Adrenal gland (tissue), 12 donors: ENCODE measurements around the gene TNFRSF1B. TPM values are rescaled to one million over a fixed set of nuclear protein-coding genes. Genes with fewer than 3 reads are reported as not detected.

Experiments used
- DNase-seq, 7 donors: peaks; one replicate each; pipeline ENCODE4 v3.0.0-alpha.2; 2019 to 2020
- H3K27ac ChIP-seq, 5 donors: fragments of 200-600 bp; sonication (generic) in 4 of 5; 1 replicate in 3 of 5; 2 replicates in 2 of 5; pipeline versions ENCODE4 v1.5.1 to v1.8.0; 2016 to 2020; ENCODE audit warnings: mild to moderate bottlenecking in 1 of 5
- H3K27me3 ChIP-seq: fragments of 200-600 bp; 2 replicates; pipeline ENCODE4 v1.8.0; 2021
- H3K36me3 ChIP-seq, 2 donors: fragments of 200-600 bp; replicated peaks in 1 of 2; 1 replicate in 1 of 2; 2 replicates in 1 of 2; pipeline versions ENCODE4 v1.5.1 to v1.8.0; 2018 to 2022
- H3K4me1 ChIP-seq, 2 donors: fragments of 200-600 bp; replicated peaks in 1 of 2; 1 replicate in 1 of 2; 2 replicates in 1 of 2; pipeline versions ENCODE4 v1.5.1 to v1.8.0; 2018 to 2021
- H3K4me3 ChIP-seq, 4 donors: fragments of 200-600 bp; sonication (generic) in 3 of 4; one replicate each; pipeline ENCODE4 v1.5.1; 2016 to 2018
- H3K9me3 ChIP-seq, 3 donors: fragments of 200-600 bp; sonication (generic) in 1 of 3; replicated peaks in 1 of 3; 1 replicate in 2 of 3; 2 replicates in 1 of 3; pipeline versions ENCODE4 v1.5.1 to v1.8.0; 2016 to 2021
- POLR2A ChIP-seq, 2 donors: fragments of 450-650 bp; IDR thresholded peaks; one replicate each; pipeline ENCODE4 v1.6.1; 2017; ENCODE audit warnings: antibody characterized with exemption in 2 of 2, mild to moderate bottlenecking in 2 of 2, moderate library complexity in 1 of 2
- WGBS, 4 donors: extraction: QIAGEN DNeasy Blood & Tissue Kit in 2 of 4; methylation state at CpG; one replicate each; pipeline versions ENCODE4 v1.1.5 to v1.1.7; 2013 to 2017; 5-methylcytosine and 5-hydroxymethylcytosine counted together
- intact Hi-C, 2 donors: fragments of 100-400 bp; cut with DNase I; formaldehyde crosslinking; loops; one replicate each; pipeline versions ENCODE4 v1.14.1 to v1.15.0; 2022 to 2023
- polyA plus RNA-seq, 3 donors: library from polyadenylated mRNA; stranded (reverse); fragments of 200-250 nt in 2 of 3; fragments of 350-450 nt in 1 of 3; fragmentation: Illumina TruSeq in 1 of 3; extraction: RNeasy Lipid Tissue Mini Kit (QIAGEN cat#74804) in 1 of 3; gene quantifications; one replicate each; pipeline ENCODE4 v1.2.3, GENCODE V29; 2013 to 2014
- total RNA-seq, 9 donors: library from RNA; depleted of rRNA in 4 of 9; stranded (reverse); fragments of >200 nt in 4 of 9; fragments of 120-200 nt in 1 of 9; fragmentation: NEBNext Ultra II Directional in 1 of 9; extraction: Animal tissue kit (Norgen Biotek cat#: 25700) in 1 of 9; gene quantifications; one replicate each; pipeline versions ENCODE4 v1.1.0 to v1.2.4, GENCODE V29; 2013 to 2023
- TF ChIP-seq, protein P1 (sequence below), 6 experiments: fragments of 450-650 bp in 4 of 6; fragments of 200-600 bp in 2 of 6; sonication (generic) in 1 of 6; IDR thresholded peaks; 1 replicate in 5 of 6; 2 replicates in 1 of 6; pipeline versions ENCODE4 v1.5.1 to v1.8.0; 2016 to 2021; ENCODE audit warnings: antibody characterized with exemption in 6 of 6, mild to moderate bottlenecking in 2 of 6, moderate library complexity in 1 of 6
- donor health status: healthy with polysubstance abuse.
- donor health status: Bipolar disorder and iron deficiency.
- donor health status: DM: yes; HTN: yes; CAD: no.
- donor health status: DM: no; HTN: no; CAD: no.
- donor health status: DM: no; HTN: no; CAD: no.
- donor health status: DM: yes; HTN: yes; CAD: no.

Gene TNFRSF1B
- total and polyA plus RNA-seq, 12 donors = 4.0 to 58.3 (median 32.5) TPM

DNA sequence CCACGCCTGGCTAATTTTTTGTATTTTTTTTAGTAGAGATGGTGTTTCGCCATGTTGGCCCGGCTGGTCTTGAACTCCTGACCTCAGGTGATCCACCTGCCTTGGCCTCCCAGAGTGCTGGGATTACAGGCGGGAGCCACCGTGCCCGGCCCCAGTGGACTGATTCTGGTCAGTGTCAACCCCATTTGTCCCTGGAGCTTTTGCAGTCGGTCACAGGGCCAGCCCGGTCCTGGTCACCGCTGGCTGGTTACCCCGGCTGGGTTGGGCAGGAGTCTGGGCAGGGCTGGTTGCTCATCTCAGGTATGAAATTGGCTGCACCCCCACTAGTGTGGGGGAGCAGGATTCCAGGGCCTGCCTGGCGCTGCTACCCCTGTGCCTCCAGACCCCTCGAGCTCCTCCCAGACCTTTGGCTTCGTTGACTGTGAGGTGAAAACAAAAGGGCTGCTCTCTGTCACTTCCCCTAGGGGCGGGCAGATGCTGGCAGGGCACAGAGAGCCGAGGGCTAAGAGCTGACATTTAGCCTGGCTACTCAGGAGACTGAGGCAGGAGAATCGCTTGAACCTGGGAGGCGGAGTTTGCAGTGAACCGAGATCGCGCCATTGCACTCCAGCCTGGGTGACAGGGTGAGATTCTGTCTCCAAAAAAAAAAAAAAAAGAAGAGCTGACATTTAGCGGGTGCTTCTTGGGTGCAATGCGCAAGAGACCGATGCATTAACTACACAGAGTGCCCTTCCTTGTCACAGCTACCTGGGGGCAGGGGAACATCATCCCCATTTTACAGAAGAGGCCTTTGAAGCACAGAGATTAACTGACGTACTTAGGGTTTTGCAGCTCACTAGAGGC, 10.6 kb downstream of the TNFRSF1B start:
- no peak overlapping the region for H3K4me3 ChIP-seq
- peaks cover 3 to 74% of the 10 kb centered on the region in 2 donors for H3K4me1 ChIP-seq
- no peaks in the 10 kb centered on the region for H3K9me3 ChIP-seq
- intact Hi-C loops = no loop called here
- no peak for TF ChIP-seq POLR2A (IDR thresholded peaks at IDR 0.05)
- TF ChIP-seq, protein P1, sequence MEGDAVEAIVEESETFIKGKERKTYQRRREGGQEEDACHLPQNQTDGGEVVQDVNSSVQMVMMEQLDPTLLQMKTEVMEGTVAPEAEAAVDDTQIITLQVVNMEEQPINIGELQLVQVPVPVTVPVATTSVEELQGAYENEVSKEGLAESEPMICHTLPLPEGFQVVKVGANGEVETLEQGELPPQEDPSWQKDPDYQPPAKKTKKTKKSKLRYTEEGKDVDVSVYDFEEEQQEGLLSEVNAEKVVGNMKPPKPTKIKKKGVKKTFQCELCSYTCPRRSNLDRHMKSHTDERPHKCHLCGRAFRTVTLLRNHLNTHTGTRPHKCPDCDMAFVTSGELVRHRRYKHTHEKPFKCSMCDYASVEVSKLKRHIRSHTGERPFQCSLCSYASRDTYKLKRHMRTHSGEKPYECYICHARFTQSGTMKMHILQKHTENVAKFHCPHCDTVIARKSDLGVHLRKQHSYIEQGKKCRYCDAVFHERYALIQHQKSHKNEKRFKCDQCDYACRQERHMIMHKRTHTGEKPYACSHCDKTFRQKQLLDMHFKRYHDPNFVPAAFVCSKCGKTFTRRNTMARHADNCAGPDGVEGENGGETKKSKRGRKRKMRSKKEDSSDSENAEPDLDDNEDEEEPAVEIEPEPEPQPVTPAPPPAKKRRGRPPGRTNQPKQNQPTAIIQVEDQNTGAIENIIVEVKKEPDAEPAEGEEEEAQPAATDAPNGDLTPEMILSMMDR (IDR thresholded peaks at IDR 0.05) = no peak
- H3K27ac ChIP-seq = peak overlapping the region in 3 of 5 donors; percentile 7 to 88 (median 85)
- no peak for DNase-seq
- no peaks in the 10 kb centered on the region for H3K27me3 ChIP-seq
- H3K36me3 ChIP-seq = no peaks in the 10 kb centered on the region
- 76 to 87% (median 84%) methylated on average over 15 to 24 of the region's 24 CpGs for WGBS, 4 donors

DNA sequence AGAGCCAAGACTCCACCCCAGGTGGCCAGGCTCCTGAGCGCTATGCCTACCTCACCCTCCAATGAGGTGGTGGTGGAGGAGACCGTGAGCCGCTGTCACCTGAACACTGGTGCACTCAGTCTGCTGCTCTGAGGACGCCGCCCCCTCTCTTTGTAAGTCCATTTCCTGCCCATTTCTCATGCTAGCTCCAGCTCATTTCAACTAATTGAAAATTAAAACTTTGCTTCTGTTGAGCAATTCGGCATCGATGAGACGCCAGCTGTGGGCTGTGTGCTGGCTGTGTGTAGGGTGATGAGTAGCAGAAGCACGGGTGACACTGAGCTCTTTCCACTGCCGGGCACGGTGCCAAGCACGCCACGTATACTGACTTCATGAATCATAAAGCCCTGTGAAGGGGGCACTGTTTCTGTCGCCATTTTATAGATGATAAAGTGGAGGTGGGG, 11.2 kb downstream of the TNFRSF1B start:
- DNase-seq = peak in 6 of 7 donors; percentile 70 to 87 (median 78)
- Histone ChIP-seq H3K9me3 (no peaks in the 10 kb centered on the region), H3K4me3 (no peak overlapping the region), H3K36me3 (no peaks in the 10 kb centered on the region), H3K4me1 (peaks cover 3 to 73% of the 10 kb centered on the region in 2 donors), H3K27me3 (no peaks in the 10 kb centered on the region), H3K27ac (peak overlapping the region in 4 of 5 donors; percentile 7 to 88 (median 72))
- intact Hi-C loops = no loop called here
- 27 to 39% (median 32%) methylated on average over 12 to 14 of the region's 14 CpGs for WGBS, 4 donors
- TF ChIP-seq POLR2A (IDR thresholded peaks at IDR 0.05) = no peak
- TF ChIP-seq, protein P1 (IDR thresholded peaks at IDR 0.05) = no peak

DNA sequence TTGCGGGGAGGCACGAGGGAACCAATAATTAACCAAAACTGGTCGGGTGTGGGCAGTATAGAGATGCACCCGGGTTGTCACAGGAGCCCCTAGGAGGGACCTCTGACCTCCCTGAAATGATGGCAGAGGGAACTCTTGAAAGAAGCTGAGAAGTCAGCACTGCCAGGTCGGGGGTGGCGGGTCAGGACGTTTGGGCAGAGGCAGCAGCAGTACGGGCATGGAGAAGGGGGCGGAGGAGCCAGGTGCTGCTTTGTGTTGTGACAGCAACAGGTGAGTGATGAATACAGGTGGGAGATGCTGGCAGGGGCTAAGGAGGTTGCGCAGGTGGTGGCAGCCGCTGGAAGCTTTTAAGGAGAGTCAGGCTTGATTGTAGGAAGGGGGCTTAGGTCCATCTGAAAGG, 11.7 kb downstream of the TNFRSF1B start:
- H3K4me1 ChIP-seq = peaks cover 3 to 72% of the 10 kb centered on the region in 2 donors
- WGBS, 4 donors = 47 to 57% (median 56%) methylated on average over 11 of the region's 11 CpGs
- no peak for DNase-seq

DNA sequence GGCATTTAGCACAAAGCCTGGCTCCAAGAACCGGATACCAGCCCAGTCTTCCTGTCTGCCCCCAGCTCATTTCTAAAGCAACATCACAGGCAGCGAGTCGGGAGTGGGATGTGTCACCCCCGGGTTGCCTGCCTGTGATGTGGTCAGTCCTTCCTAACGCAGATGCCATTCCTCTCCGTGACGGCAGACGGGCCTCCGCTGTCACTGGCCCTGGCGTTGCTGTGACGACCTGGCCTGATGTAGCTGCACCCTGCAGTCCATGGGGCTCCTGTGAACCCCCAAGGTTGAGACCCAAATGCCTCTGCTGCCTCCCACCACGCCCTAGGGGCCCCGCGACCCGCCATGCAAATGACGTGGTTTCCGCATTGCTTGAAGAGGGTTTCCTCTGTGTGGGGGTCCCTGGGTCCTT, 12.3 kb downstream of the TNFRSF1B start:
- H3K36me3 ChIP-seq = no peaks in the 10 kb centered on the region
- DNase-seq = peak in 5 of 7 donors; percentile 24 to 70 (median 54)
- H3K27me3 ChIP-seq = no peaks in the 10 kb centered on the region
- intact Hi-C loops = no loop called here
- peak overlapping the region; percentile 60 to 88 (median 64) for H3K27ac ChIP-seq
- no peaks in the 10 kb centered on the region for H3K9me3 ChIP-seq
- 45 to 67% (median 51%) methylated on average over 4 to 17 of the region's 17 CpGs for WGBS, 4 donors
- TF ChIP-seq, protein P1 (IDR thresholded peaks at IDR 0.05) = no peak
- TF ChIP-seq POLR2A (IDR thresholded peaks at IDR 0.05) = no peak
- no peak overlapping the region for H3K4me3 ChIP-seq
- peaks cover 3 to 73% of the 10 kb centered on the region in 2 donors for H3K4me1 ChIP-seq

More for the DNA sequence above, 11.7 kb downstream of the TNFRSF1B start:
- H3K27me3 ChIP-seq = no peaks in the 10 kb centered on the region
- intact Hi-C loops = no loop called here
- H3K27ac ChIP-seq = peak overlapping the region in 4 of 5 donors; percentile 5 to 88 (median 72)
- no peaks in the 10 kb centered on the region for H3K36me3 ChIP-seq
- no peak overlapping the region for H3K4me3 ChIP-seq
- TF ChIP-seq POLR2A (IDR thresholded peaks at IDR 0.05) = no peak
- TF ChIP-seq, protein P1 (IDR thresholded peaks at IDR 0.05) = no peak
- no peaks in the 10 kb centered on the region for H3K9me3 ChIP-seq
